Measurements from ENCODE around the gene ETS1.

ETS1 gene

GRCh38 chr11:128422576-128423370 is 164.6 kb downstream of the ETS1 start:
- no peak for DNase-seq

GRCh38 chr11:128421577-128422330 is 165.6 kb downstream of the ETS1 start:
- peak; percentile 71 for DNase-seq

- DNase-seq, result peak; percentile 53
Observed at GRCh38 chr11:128420951-128421350, 166.4 kb downstream of the ETS1 start.

- DNase-seq, result no peak
Observed at GRCh38 chr11:128420265-128420664, 167.1 kb downstream of the ETS1 start.

- no peak for DNase-seq
Observed at GRCh38 chr11:128419012-128419767, 168.2 kb downstream of the ETS1 start.

- DNase-seq, result peak; percentile 90
Observed at GRCh38 chr11:128417607-128418324, 169.6 kb downstream of the ETS1 start.

- no peak for DNase-seq
Observed at GRCh38 chr11:128416976-128417375, 170.4 kb downstream of the ETS1 start.

- DNase-seq, result peak; percentile 25
Observed at GRCh38 chr11:128415539-128415938, 171.8 kb downstream of the ETS1 start.

- DNase-seq, result peak; percentile 53
Observed at GRCh38 chr11:128412847-128413791, 174.2 kb downstream of the ETS1 start.

- no peak for DNase-seq
Observed at GRCh38 chr11:128411812-128412211, 175.5 kb downstream of the ETS1 start.

- DNase-seq, result no peak
Observed at GRCh38 chr11:128411150-128411549, 176.2 kb downstream of the ETS1 start.

- DNase-seq, result peak; percentile 86
Observed at GRCh38 chr11:128409476-128409875, 177.9 kb downstream of the ETS1 start.
